Measurements from ENCODE around the gene ATRNL1.

DNA sequence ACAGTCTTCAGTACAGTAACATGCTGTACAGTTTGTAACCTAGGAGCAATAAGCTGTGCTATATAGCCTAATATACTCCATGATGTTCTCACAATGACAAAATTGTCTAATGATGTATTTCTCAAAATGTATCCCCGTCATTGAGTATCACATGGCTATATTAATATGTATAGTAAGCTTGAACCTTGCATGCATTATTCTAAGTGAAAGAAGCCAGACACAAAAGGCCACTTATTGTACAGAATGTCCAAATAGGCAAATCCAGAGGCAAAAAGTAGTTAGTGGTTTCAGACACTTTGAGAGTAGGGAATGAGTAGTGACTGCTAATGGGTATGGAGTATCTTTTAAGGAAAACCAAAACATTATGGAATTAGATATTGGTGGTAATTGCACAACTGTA lies 545.1 kb downstream of the ATRNL1 start:
- TF ChIP-seq, protein P1, sequence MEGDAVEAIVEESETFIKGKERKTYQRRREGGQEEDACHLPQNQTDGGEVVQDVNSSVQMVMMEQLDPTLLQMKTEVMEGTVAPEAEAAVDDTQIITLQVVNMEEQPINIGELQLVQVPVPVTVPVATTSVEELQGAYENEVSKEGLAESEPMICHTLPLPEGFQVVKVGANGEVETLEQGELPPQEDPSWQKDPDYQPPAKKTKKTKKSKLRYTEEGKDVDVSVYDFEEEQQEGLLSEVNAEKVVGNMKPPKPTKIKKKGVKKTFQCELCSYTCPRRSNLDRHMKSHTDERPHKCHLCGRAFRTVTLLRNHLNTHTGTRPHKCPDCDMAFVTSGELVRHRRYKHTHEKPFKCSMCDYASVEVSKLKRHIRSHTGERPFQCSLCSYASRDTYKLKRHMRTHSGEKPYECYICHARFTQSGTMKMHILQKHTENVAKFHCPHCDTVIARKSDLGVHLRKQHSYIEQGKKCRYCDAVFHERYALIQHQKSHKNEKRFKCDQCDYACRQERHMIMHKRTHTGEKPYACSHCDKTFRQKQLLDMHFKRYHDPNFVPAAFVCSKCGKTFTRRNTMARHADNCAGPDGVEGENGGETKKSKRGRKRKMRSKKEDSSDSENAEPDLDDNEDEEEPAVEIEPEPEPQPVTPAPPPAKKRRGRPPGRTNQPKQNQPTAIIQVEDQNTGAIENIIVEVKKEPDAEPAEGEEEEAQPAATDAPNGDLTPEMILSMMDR (conservative IDR thresholded peaks at IDR 0.05; ENCODE audit: low read depth, low read length), result no peak
- no peak for TF ChIP-seq EZH2phosphoT487 (IDR thresholded peaks at IDR 0.05; ENCODE audit: borderline replicate concordance, low read length)
